ENCODE results near the gene CKM.

CKM gene

GRCh38 chr19:45322744-45323281 lies at the start of gene CKM:
Gene CKM (minus strand): TSS chr19:45322875. CDS start chr19:45319713, 3,162 bp downstream.
- TF ChIP-seq CTCF (IDR thresholded peaks at IDR 0.05) (no peak), ZFX (IDR thresholded peaks at IDR 0.05; ENCODE audit: borderline replicate concordance) (no peak)
- no peak within 1 kb of the TSS for H3K27ac ChIP-seq

- no peak for TF ChIP-seq CTCF (IDR thresholded peaks at IDR 0.05)
- no peak for TF ChIP-seq ZFX (IDR thresholded peaks at IDR 0.05; ENCODE audit: borderline replicate concordance)
- H3K27ac ChIP-seq = peak within 1 kb of the TSS; percentile 95
Measured at GRCh38 chr19:45370410-45371204, 47.9 kb upstream of the CKM start, which contains the start of gene ERCC2. Gene ERCC2 (minus strand): TSS chr19:45370573. CDS start chr19:45370540, 33 bp downstream.

- peak overlapping the region; percentile 95 for H3K27ac ChIP-seq
- TF ChIP-seq CTCF (IDR thresholded peaks at IDR 0.05) (no peak), ZFX (IDR thresholded peaks at IDR 0.05; ENCODE audit: borderline replicate concordance) (no peak)
Measured at GRCh38 chr19:45368737-45369340, 46.2 kb upstream of the CKM start.

- TF ChIP-seq CTCF (IDR thresholded peaks at IDR 0.05) (no peak), ZFX (IDR thresholded peaks at IDR 0.05; ENCODE audit: borderline replicate concordance) (no peak)
- H3K27ac ChIP-seq = peak overlapping the region; percentile 15; the same call in 1 of the 2 replicates
Measured at GRCh38 chr19:45368127-45368526, 45.5 kb upstream of the CKM start.

- H3K27ac ChIP-seq = no peak overlapping the region
- TF ChIP-seq ZFX (IDR thresholded peaks at IDR 0.05; ENCODE audit: borderline replicate concordance) = no peak
- TF ChIP-seq CTCF (IDR thresholded peaks at IDR 0.05) = no peak
Measured at GRCh38 chr19:45364696-45365095, 42.0 kb upstream of the CKM start.

- H3K27ac ChIP-seq = no peak overlapping the region
- TF ChIP-seq ZFX (IDR thresholded peaks at IDR 0.05; ENCODE audit: borderline replicate concordance) = no peak
- no peak for TF ChIP-seq CTCF (IDR thresholded peaks at IDR 0.05)
Measured at GRCh38 chr19:45363861-45364459, 41.3 kb upstream of the CKM start.
